GM10266 (cell line): ENCODE data around the gene FZD8.

Experiments
- DNase-seq: peaks from one replicate; pipeline ENCODE4 v3.0.0; 2012; ENCODE audit errors: extremely low spot score
- CTCF ChIP-seq: IDR thresholded peaks from 2 replicates; pipeline ENCODE4 v1.5.1; 2012; ENCODE audit warnings: mild to moderate bottlenecking, low read depth; ENCODE audit not compliant: control insufficient read depth, insufficient read depth; ENCODE audit errors: missing control alignments

The FZD8 gene

DNA sequence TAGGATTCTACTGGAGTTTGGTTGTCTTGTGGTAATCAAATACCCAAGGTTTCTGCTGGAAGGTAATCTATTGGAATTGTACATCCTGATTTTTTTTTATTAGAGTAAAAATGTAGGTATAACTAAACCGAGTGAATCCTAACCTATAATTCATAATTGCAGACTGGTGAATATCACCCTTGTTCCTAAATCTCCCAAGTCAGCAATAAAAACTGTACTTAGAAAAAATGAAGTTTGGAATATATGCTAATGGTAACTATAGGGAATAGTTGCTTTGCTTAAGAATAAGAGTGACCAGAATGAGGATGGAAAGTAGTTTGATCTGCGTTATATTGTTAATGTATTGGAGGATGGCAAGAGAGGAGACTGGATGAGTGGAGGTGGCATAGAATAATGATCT, 10.7 kb upstream of the FZD8 start:
- TF ChIP-seq CTCF, result no peak
- DNase-seq, result no peak

DNA sequence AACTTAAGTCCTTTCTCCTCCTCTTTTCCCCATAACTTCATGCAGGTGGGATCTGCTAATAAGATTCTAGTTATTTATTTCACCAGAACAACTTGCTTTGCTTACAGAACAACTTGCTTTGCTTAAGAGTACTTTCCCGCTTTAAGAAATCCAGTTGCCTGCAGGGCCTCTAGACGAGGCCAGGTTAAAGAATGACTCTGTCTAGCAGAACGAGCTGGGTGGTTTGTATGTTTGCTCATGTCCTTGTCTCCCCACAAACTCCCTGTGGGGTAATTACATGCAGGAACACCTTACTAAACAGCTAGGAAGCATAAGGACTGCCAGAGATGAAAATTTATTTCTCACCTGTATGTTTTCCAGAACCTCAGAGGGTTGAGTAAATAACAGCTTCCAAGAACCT, 8.8 kb upstream of the FZD8 start:
- DNase-seq, result no peak
- TF ChIP-seq CTCF, result no peak

GRCh38 chr10:35644050-35644950, 2.2 kb upstream of the FZD8 start:
- DNase-seq, result peak; percentile 35
- TF ChIP-seq CTCF, result no peak

DNA sequence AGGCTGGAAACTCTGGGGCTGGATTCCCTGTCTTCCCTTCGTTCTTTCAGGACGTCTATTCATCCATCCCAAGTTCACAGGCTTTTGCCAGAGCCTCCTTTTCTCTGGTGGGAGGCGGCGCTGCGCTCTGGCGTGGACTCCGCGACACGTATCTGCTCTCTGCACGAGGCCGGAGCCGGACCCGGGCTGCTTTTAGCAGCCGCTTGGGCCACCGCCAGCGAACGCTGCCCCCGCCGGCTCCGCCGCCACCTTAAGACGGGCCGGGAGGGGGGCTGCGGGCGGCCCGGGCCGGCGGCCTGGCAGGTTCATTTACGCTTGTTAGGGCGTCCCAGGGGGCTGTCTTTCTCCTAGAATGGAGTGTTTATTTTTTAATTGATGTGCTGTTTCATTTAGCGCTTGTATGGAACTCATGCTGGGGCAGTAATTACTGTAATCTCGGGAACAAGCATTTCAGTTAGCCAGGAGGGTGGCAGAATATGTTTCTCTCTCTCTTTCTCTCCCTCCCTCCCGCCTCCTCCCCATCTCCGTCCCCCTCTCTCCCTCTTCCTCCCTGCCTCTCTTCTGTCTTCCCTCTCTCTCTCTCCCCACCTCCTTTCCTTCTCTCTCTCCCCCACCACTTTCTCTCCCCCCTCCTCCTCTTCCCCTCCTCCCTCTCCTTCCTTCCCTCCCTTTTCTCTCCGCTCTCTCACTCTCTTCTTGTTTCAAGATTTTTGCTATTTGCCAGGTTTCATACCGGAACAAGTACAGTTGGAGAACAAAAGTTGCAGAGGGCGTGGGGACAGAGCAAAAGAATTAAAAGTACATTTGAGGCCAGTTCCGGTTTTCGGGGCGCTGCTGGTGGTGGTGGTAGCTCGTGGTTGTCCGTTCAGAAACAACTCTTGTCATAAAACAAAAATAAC, 1.3 kb upstream of the FZD8 start:
- no peak for TF ChIP-seq CTCF
- DNase-seq, result peak; percentile 40

- DNase-seq, result no peak
- TF ChIP-seq CTCF, result no peak
Measured at GRCh38 chr10:35642793-35643114, 658 bp upstream of the FZD8 start.

- DNase-seq, result peak; percentile 56
Measured at GRCh38 chr10:35641676-35642034, 441 bp downstream of the FZD8 start.

More at GRCh38 chr10:35641676-35642034, 441 bp downstream of the FZD8 start:
- no peak for TF ChIP-seq CTCF
